Thoracic aorta (tissue), 2 donors: ENCODE measurements around the gene SLC46A3. TPM values are rescaled to one million over a fixed set of nuclear protein-coding genes. Genes with fewer than 3 reads are reported as not detected.
A peak's percentile ranks its signal among the peaks of the same experiment; 100 is the strongest.

Source experiments
- ATAC-seq: fragments of 150-250 bp; one replicate; pipeline ENCODE4 v1.8.0; 2017; ENCODE audit warnings: low read depth; ENCODE audit not compliant: insufficient number of reproducible peaks, low FRiP score
- DNase-seq: peaks from one replicate; pipeline ENCODE4 v3.0.0-alpha.2; 2020; ENCODE audit warnings: low spot score
- H3K27ac ChIP-seq, 2 donors: fragments of 200-600 bp; sonication (generic); 1 replicate in 1 of 2; 2 replicates in 1 of 2; pipeline ENCODE4 v1.5.1; 2016; ENCODE audit warnings: mild to moderate bottlenecking in 2 of 2, moderate library complexity in 2 of 2
- H3K27me3 ChIP-seq: fragments of 200-600 bp; sonication (generic); replicated peaks from 2 replicates; pipeline ENCODE4 v1.6.0; 2016; ENCODE audit warnings: mild to moderate bottlenecking; ENCODE audit not compliant: insufficient read depth
- H3K36me3 ChIP-seq: fragments of 200-600 bp; sonication (generic); one replicate; pipeline ENCODE4 v1.5.1; 2016
- H3K4me1 ChIP-seq, 2 donors: fragments of 200-600 bp; sonication (generic); 1 replicate in 1 of 2; 2 replicates in 1 of 2; pipeline versions ENCODE4 v1.5.1 to v1.6.0; 2016; ENCODE audit warnings: low read depth in 2 of 2, mild to moderate bottlenecking in 1 of 2; ENCODE audit not compliant: control insufficient read depth in 1 of 2
- H3K4me3 ChIP-seq: fragments of 200-600 bp; sonication (generic); 2 replicates; pipeline ENCODE4 v1.5.1; 2016; ENCODE audit warnings: mild to moderate bottlenecking
- H3K9me3 ChIP-seq: fragments of 200-600 bp; sonication (generic); 2 replicates; pipeline ENCODE4 v1.5.1; 2016
- total RNA-seq, 2 donors: library from RNA; depleted of rRNA; stranded (reverse); fragments of >200 nt; gene quantifications; one replicate each; pipeline versions ENCODE4 v1.1.0 to v1.2.3, GENCODE V29; 2016
- TF ChIP-seq, protein P1 (sequence below): fragments of 200-600 bp; sonication (generic); IDR thresholded peaks from one replicate; pipeline ENCODE4 v1.5.1; 2019; ENCODE audit warnings: antibody characterized with exemption

Gene SLC46A3
- total RNA-seq, 2 donors from 2014 or later: 10.8 to 16.4 TPM

DNA sequence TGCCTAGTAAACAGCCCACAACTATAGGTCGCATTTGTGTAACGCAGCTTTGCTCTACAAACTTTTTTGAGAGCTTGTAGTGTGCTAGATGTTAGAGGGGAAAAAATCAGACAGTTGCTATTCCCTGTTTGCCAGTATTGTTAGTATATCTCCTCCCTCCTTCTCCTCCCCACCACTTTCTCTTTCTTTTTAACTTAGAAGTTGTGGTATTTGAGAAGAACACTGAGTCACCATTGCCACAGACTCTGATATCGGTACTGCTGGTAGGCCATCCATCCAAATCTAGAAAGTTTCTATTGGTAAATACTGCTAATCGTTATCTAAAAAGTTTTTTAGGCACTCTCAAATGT, 59.2 kb downstream of the SLC46A3 start:
- no peak for ATAC-seq
- peaks cover 28 to 48% of the 10 kb centered on the region in 2 donors for H3K4me1 ChIP-seq

DNA sequence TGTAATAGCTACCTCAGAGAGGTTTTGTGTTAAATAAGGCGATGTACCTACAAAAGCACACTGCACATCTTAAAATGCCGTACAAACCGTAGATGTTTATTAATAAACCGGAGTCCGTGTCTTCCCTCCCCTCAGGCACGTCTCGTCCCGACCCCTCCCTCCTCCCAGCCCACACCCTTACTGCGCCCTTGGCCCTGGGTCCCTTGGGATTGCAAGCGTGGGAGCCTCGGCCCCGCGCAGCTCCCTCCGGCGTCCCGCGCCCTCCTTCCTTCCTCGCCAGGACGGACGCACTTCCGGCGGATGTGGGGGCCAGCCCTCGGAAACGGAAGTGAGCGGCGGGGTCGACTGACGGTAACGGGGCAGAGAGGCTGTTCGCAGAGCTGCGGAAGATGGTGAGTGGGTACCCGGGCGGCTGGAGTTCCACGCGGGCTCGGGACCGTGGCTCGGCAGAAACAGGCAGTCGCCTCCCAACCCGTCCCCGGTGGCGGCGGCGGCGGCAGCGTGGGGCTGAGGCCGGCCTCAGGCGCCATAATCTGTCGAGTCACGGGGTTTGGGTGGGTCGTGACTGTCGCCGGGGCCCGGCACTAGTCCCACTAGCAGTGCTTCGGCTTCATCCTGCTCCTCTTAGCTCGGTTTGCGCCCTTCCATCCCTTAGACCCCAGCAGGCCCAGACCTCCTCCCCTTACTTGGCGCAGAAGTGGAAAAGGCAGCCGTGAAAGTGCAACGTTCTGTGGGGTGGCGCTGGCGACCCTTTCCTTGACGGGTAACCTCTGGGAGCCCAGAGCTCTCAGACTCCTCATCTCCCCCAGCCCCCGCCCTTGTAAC, 59.8 kb downstream of the SLC46A3 start, which contains the start of gene POMP:
TSS of gene POMP (plus strand) at position 335 of the 825 bp plus-strand sequence. CDS start at position 390, 55 bp downstream.
- Histone ChIP-seq H3K36me3 (peaks cover 8% of the 10 kb centered on the region), H3K9me3 (no peaks in the 10 kb centered on the region), H3K4me1 (peaks cover 28 to 48% of the 10 kb centered on the region in 2 donors), H3K27me3 (no peaks in the 10 kb centered on the region), H3K27ac (peak within 1 kb of the TSS; percentile 82 to 86), H3K4me3 (peak within 1 kb of the TSS; percentile 97)
- TF ChIP-seq, protein P1, sequence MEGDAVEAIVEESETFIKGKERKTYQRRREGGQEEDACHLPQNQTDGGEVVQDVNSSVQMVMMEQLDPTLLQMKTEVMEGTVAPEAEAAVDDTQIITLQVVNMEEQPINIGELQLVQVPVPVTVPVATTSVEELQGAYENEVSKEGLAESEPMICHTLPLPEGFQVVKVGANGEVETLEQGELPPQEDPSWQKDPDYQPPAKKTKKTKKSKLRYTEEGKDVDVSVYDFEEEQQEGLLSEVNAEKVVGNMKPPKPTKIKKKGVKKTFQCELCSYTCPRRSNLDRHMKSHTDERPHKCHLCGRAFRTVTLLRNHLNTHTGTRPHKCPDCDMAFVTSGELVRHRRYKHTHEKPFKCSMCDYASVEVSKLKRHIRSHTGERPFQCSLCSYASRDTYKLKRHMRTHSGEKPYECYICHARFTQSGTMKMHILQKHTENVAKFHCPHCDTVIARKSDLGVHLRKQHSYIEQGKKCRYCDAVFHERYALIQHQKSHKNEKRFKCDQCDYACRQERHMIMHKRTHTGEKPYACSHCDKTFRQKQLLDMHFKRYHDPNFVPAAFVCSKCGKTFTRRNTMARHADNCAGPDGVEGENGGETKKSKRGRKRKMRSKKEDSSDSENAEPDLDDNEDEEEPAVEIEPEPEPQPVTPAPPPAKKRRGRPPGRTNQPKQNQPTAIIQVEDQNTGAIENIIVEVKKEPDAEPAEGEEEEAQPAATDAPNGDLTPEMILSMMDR: no peak
- ATAC-seq (peak; percentile 66), DNase-seq (peak; percentile 81)

More for the DNA sequence above, 59.2 kb downstream of the SLC46A3 start:
- Histone ChIP-seq H3K27ac (peak overlapping the region; percentile 82 to 86), H3K4me3 (peak overlapping the region; percentile 97), H3K36me3 (peaks cover 9% of the 10 kb centered on the region), H3K27me3 (no peaks in the 10 kb centered on the region), H3K9me3 (no peaks in the 10 kb centered on the region)
- TF ChIP-seq, protein P1: no peak
- DNase-seq: no peak

DNA sequence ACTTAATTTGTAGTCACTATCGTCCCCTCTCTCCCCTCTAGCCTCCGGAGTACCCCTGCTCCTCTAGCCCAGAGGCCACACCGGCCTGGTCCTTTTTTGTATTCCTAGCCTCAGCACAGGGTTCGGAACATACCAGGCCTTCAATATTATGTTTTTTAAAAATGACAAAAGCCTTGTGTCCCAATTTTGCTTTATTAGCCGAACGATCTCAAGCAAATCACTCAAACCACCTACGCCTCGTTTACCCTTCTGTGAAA, 60.3 kb downstream of the SLC46A3 start:
- Histone ChIP-seq H3K4me3 (peak overlapping the region; percentile 97), H3K36me3 (peaks cover 8% of the 10 kb centered on the region), H3K4me1 (peaks cover 28 to 48% of the 10 kb centered on the region in 2 donors), H3K9me3 (no peaks in the 10 kb centered on the region), H3K27ac (peak overlapping the region; percentile 82 to 86), H3K27me3 (no peaks in the 10 kb centered on the region)
- DNase-seq: no peak
- ATAC-seq: peak; percentile 37
- TF ChIP-seq, protein P1: no peak

DNA sequence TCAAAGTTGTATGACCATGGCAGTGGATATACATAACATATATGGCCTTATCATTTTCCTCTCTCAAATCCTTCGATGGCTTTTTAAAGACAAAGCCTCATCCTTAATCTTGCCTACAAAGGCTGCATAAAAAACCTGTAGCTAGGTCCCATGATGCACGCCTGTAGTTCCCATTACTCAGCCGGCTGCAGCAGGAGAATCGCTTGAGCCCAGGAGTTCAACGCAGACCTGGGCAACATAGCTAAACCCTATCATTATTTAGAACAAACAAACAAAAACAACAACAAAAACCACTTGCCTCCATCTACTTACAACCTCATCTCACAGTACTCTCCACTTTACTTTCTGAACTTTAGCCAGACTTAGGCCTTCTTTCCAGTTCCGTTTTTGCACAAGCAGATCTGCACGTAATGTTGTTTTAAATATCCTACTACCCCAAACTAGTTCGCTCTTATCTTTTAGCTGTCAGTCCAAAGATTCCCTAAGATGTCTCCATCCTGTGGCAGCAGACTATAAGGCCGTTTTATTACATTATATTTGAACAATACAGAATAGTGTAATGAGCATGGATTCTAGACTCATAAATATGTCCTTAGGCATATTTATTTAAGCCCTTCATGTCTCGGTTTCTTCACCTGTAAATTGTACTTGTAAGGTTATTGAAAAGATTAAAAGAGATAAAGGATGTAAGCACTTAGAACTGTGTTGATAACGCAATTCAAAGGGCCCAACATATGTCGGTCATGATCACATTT, 60.8 kb downstream of the SLC46A3 start:
- TF ChIP-seq, protein P1: no peak
- DNase-seq (no peak), ATAC-seq (no peak)
- Histone ChIP-seq H3K4me3 (peak overlapping the region; percentile 97), H3K4me1 (peaks cover 28 to 48% of the 10 kb centered on the region in 2 donors), H3K27ac (peak overlapping the region; percentile 82 to 86), H3K27me3 (no peaks in the 10 kb centered on the region), H3K36me3 (peaks cover 8% of the 10 kb centered on the region), H3K9me3 (no peaks in the 10 kb centered on the region)

DNA sequence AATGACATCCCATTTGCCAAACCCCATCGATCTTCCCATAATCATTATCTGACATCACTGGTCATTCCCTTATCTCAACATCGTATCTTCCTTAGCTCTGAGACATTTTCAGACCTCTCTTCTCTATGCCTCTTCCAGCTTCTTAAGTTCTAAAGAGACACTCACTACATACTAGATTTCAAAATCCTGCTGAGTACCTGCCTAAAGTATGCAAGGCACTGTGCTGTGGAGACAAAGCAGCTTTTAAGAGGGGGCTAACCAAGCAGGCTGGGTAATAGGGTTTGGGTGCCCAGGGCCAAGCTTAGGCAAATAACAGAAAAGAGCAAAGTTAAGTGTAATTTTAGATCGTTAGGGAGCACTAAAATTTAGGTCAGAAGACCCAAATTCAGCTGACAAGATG, 63.2 kb downstream of the SLC46A3 start:
- peak overlapping the region in 1 of 2 donors; percentile 25 for H3K27ac ChIP-seq
- peaks cover 18 to 33% of the 10 kb centered on the region in 2 donors for H3K4me1 ChIP-seq
- no peaks in the 10 kb centered on the region for H3K36me3 ChIP-seq
- no peak for DNase-seq
- H3K27me3 ChIP-seq: no peaks in the 10 kb centered on the region
- no peak for ATAC-seq
- no peak overlapping the region for H3K4me3 ChIP-seq
- TF ChIP-seq, protein P1: no peak
- no peaks in the 10 kb centered on the region for H3K9me3 ChIP-seq
